ENCODE data around the gene CBX6. TPM values are rescaled to one million over a fixed set of nuclear protein-coding genes. Genes with fewer than 3 reads are reported as not detected.

The CBX6 gene
- total and polyA plus RNA-seq, 10 of the 15 experiments (the other 5 are each of a cell fraction or from before 2014, with no cell fraction given): 3.6 to 142 (median 37.4) TPM

GRCh38 chr22:38879108-38879729, 7.2 kb upstream of the CBX6 start:
- Histone ChIP-seq H3K27ac (ENCODE audit: control insufficient read depth, insufficient read depth) (no peak overlapping the region), H3K4me3 (no peak overlapping the region), H3K9ac (ENCODE audit: control insufficient read depth, insufficient read depth, low read length) (no peak overlapping the region), H3K4me1 (ENCODE audit: control insufficient read depth, insufficient read depth, low read length) (peaks cover 4% of the 10 kb centered on the region), H3K36me3 (ENCODE audit: control insufficient read depth in 2 of 2, insufficient read depth in 2 of 2, low read length in 1 of 2) (no peaks in the 10 kb centered on the region), H3K79me2 (ENCODE audit: control insufficient read depth, insufficient read depth, low read length) (no peaks in the 10 kb centered on the region), H2AFZ (ENCODE audit: control insufficient read depth, low read depth, low read length) (no peak overlapping the region), H4K20me1 (ENCODE audit: control insufficient read depth, insufficient read depth) (no peaks in the 10 kb centered on the region), H3K27me3 (replicated peaks in 1 of 2; ENCODE audit: control insufficient read depth in 2 of 2, insufficient read depth in 2 of 2, low read length in 1 of 2) (no peaks in the 10 kb centered on the region), H3K4me2 (ENCODE audit: control insufficient read depth, insufficient read depth) (no peak overlapping the region), H3K9me3 (replicated peaks; ENCODE audit: control insufficient read depth, insufficient read depth, low read length) (no peaks in the 10 kb centered on the region)
- BruUV-seq (replicated peaks): no TSS peak
- DNase-seq (ENCODE audit: low read depth, low spot score) (no peak), FAIRE-seq (no peak), ATAC-seq (no peak)
- WGBS (ENCODE audit: insufficient coverage, insufficient replicate concordance, low lambda C conversion rate, missing lambda C conversion rate): 28% methylated on average over 5 of the region's 5 CpGs
- ChIA-PET POLR2A (no interaction called here), CTCF (interaction anchor here (0.9 to 2.8 kb wide), 4 partner anchors 9 to 124 kb away, joined by 3 to 13 read pairs (median 6); no protein-coding TSS in a partner anchor), SMC1A (ENCODE audit: uncharacterized antibody, unreplicated experiment) (no interaction called here), RAD21 (ENCODE audit: unreplicated experiment) (no interaction called here)
- TF ChIP-seq, protein P1, sequence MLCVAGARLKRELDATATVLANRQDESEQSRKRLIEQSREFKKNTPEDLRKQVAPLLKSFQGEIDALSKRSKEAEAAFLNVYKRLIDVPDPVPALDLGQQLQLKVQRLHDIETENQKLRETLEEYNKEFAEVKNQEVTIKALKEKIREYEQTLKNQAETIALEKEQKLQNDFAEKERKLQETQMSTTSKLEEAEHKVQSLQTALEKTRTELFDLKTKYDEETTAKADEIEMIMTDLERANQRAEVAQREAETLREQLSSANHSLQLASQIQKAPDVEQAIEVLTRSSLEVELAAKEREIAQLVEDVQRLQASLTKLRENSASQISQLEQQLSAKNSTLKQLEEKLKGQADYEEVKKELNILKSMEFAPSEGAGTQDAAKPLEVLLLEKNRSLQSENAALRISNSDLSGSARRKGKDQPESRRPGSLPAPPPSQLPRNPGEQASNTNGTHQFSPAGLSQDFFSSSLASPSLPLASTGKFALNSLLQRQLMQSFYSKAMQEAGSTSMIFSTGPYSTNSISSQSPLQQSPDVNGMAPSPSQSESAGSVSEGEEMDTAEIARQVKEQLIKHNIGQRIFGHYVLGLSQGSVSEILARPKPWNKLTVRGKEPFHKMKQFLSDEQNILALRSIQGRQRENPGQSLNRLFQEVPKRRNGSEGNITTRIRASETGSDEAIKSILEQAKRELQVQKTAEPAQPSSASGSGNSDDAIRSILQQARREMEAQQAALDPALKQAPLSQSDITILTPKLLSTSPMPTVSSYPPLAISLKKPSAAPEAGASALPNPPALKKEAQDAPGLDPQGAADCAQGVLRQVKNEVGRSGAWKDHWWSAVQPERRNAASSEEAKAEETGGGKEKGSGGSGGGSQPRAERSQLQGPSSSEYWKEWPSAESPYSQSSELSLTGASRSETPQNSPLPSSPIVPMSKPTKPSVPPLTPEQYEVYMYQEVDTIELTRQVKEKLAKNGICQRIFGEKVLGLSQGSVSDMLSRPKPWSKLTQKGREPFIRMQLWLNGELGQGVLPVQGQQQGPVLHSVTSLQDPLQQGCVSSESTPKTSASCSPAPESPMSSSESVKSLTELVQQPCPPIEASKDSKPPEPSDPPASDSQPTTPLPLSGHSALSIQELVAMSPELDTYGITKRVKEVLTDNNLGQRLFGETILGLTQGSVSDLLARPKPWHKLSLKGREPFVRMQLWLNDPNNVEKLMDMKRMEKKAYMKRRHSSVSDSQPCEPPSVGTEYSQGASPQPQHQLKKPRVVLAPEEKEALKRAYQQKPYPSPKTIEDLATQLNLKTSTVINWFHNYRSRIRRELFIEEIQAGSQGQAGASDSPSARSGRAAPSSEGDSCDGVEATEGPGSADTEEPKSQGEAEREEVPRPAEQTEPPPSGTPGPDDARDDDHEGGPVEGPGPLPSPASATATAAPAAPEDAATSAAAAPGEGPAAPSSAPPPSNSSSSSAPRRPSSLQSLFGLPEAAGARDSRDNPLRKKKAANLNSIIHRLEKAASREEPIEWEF (IDR thresholded peaks at IDR 0.05; ENCODE audit: insufficient replicate concordance, low read depth, low read length): no peak
- TF ChIP-seq CBX3 (IDR thresholded peaks at IDR 0.05; ENCODE audit: borderline replicate concordance, low read depth): no peak
- no peak for TF ChIP-seq IRF3 (IDR thresholded peaks at IDR 0.05)
- no peak for TF ChIP-seq BCL11A (IDR thresholded peaks at IDR 0.05; ENCODE audit: low read depth, low read length)
- no peak for TF ChIP-seq NFXL1 (IDR thresholded peaks at IDR 0.05; ENCODE audit: borderline replicate concordance)
- no peak for TF ChIP-seq PML (IDR thresholded peaks at IDR 0.05; ENCODE audit: low read length)
- no peak for TF ChIP-seq POU2F2 (IDR thresholded peaks at IDR 0.05; ENCODE audit: borderline replicate concordance, low read depth, low read length)
- TF ChIP-seq, protein P2, sequence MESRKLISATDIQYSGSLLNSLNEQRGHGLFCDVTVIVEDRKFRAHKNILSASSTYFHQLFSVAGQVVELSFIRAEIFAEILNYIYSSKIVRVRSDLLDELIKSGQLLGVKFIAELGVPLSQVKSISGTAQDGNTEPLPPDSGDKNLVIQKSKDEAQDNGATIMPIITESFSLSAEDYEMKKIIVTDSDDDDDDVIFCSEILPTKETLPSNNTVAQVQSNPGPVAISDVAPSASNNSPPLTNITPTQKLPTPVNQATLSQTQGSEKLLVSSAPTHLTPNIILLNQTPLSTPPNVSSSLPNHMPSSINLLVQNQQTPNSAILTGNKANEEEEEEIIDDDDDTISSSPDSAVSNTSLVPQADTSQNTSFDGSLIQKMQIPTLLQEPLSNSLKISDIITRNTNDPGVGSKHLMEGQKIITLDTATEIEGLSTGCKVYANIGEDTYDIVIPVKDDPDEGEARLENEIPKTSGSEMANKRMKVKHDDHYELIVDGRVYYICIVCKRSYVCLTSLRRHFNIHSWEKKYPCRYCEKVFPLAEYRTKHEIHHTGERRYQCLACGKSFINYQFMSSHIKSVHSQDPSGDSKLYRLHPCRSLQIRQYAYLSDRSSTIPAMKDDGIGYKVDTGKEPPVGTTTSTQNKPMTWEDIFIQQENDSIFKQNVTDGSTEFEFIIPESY (IDR thresholded peaks at IDR 0.05): no peak
- TF ChIP-seq CHD2 (IDR thresholded peaks at IDR 0.05; ENCODE audit: borderline replicate concordance, low read depth, low read length): no peak
- TF ChIP-seq STAT3 (IDR thresholded peaks at IDR 0.05; ENCODE audit: low read depth, low read length): no peak
- TF ChIP-seq, protein P3, sequence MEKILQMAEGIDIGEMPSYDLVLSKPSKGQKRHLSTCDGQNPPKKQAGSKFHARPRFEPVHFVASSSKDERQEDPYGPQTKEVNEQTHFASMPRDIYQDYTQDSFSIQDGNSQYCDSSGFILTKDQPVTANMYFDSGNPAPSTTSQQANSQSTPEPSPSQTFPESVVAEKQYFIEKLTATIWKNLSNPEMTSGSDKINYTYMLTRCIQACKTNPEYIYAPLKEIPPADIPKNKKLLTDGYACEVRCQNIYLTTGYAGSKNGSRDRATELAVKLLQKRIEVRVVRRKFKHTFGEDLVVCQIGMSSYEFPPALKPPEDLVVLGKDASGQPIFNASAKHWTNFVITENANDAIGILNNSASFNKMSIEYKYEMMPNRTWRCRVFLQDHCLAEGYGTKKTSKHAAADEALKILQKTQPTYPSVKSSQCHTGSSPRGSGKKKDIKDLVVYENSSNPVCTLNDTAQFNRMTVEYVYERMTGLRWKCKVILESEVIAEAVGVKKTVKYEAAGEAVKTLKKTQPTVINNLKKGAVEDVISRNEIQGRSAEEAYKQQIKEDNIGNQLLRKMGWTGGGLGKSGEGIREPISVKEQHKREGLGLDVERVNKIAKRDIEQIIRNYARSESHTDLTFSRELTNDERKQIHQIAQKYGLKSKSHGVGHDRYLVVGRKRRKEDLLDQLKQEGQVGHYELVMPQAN (conservative IDR thresholded peaks at IDR 0.05): no peak
- TF ChIP-seq CHD1 (IDR thresholded peaks at IDR 0.05; ENCODE audit: low read depth, low read length): no peak
- intact Hi-C loops (cut with micrococcal nuclease; ENCODE audit: unreplicated experiment): no loop called here
- in situ Hi-C loops (cut with MboI): no loop called here
